HCT116 (cell line): ENCODE results near the gene PPM1M. TPM values are rescaled to one million over a fixed set of nuclear protein-coding genes. Genes with fewer than 3 reads are reported as not detected.

Source experiments
- ATAC-seq: fragments of 200-7000 bp; cut with Tn5 transposase; 2 replicates; pipeline ENCODE4 v1.9.1; 2020; ENCODE audit warnings: mild to moderate bottlenecking, moderate library complexity
- BruUV-seq: library from RNA; stranded (reverse); fragments of 400-500 nt; replicated peaks from 2 replicates; lab custom pipeline; 2021; lab: Mats Ljungman, UMichigan
- CTCF ChIA-PET: fragments of 300-600 bp; sonication (Branson Sonifier 250); formaldehyde crosslinking; loops from one replicate; lab custom pipeline; 2021; ENCODE audit warnings: antibody characterized with exemption; lab: Charles Lee
- POLR2A ChIA-PET: fragments of 300-600, 350-600 bp; sonication (Branson Sonifier 250); formaldehyde crosslinking; loops from one replicate; lab custom pipeline; 2021; ENCODE audit warnings: antibody characterized with exemption; lab: Charles Lee
- RAD21 ChIA-PET, 2 experiments: fragments of 300-600 bp; sonication (Branson Sonifier 250); formaldehyde crosslinking; loops; one replicate each; lab custom pipeline; 2023; ENCODE audit warnings: low total read pairs in 2 of 2; ENCODE audit not compliant: uncharacterized antibody in 2 of 2, unreplicated experiment in 2 of 2, low non-redundant PET in 1 of 2; lab: Charles Lee
- DNase-seq: peaks from one replicate; pipeline ENCODE4 v3.0.0-alpha.2; 2010; ENCODE audit warnings: low read depth, low spot score
- H2AFZ ChIP-seq: fragments of 200-600 bp; shearing (Covaris generic), sonication (generic); 2 replicates; pipeline ENCODE4 v1.6.1; 2017; ENCODE audit warnings: low read depth, mixed run types, mixed read lengths, antibody characterized with exemption, low read length; ENCODE audit not compliant: poor library complexity, severe bottlenecking
- H3K27ac ChIP-seq: 2 replicates; pipeline ENCODE4 v1.5.1; 2012; ENCODE audit warnings: low read depth, low read length
- H3K27me3 ChIP-seq: fragments of 200-600 bp; sonication (generic); 2 replicates; pipeline ENCODE4 v1.6.1; 2016; ENCODE audit warnings: mixed run types, low read length, mixed read lengths; ENCODE audit not compliant: insufficient read depth
- H3K36me3 ChIP-seq, 2 experiments: fragments of 200-500 bp in 1 of 2; fragments of 200-600 bp in 1 of 2; sonication (Bioruptor generic) in 1 of 2; sonication (generic) in 1 of 2; 2 replicates each; pipeline versions ENCODE4 v1.5.1 to v1.6.1; 2014 to 2016; ENCODE audit warnings: low read length in 2 of 2, inconsistent platforms in 1 of 2, mixed read lengths in 1 of 2, mixed run types in 1 of 2; ENCODE audit not compliant: insufficient read depth in 2 of 2, control insufficient read depth in 1 of 2
- H3K4me1 ChIP-seq, 2 experiments: fragments of 200-600 bp in 1 of 2; sonication (generic) in 1 of 2; 2 replicates each; pipeline versions ENCODE4 v1.5.1 to v1.6.1; 2012 to 2017; ENCODE audit warnings: low read length in 2 of 2, inconsistent platforms in 1 of 2, mild to moderate bottlenecking in 1 of 2, mixed read lengths in 1 of 2, mixed run types in 1 of 2, moderate library complexity in 1 of 2; ENCODE audit not compliant: insufficient read depth in 2 of 2, control insufficient read depth in 1 of 2
- H3K4me2 ChIP-seq: fragments of 200-600 bp; sonication (generic); 2 replicates; pipeline ENCODE4 v1.6.1; 2017; ENCODE audit warnings: mixed run types, low read length, mixed read lengths
- H3K4me3 ChIP-seq, 2 experiments: fragments of 200-600 bp in 1 of 2; sonication (generic) in 1 of 2; replicated peaks in 1 of 2; 2 replicates each; pipeline ENCODE4 v1.5.1; 2011 to 2016; ENCODE audit warnings: low read length in 2 of 2, control low read depth in 1 of 2, low read depth in 1 of 2, mild to moderate bottlenecking in 1 of 2, mixed read lengths in 1 of 2, mixed run types in 1 of 2
- H3K79me2 ChIP-seq: fragments of 200-600 bp; sonication (generic); 2 replicates; pipeline ENCODE4 v1.6.1; 2017; ENCODE audit warnings: mild to moderate bottlenecking, mixed run types, low read length, moderate library complexity, mixed read lengths; ENCODE audit not compliant: insufficient read depth
- H3K9ac ChIP-seq: fragments of 200-600 bp; sonication (generic); 2 replicates; pipeline ENCODE4 v1.6.1; 2016; ENCODE audit warnings: low read length, mixed read lengths
- H3K9me2 ChIP-seq: fragments of 200-600 bp; sonication (generic), shearing (Covaris generic); 2 replicates; pipeline ENCODE4 v1.6.1; 2017; ENCODE audit warnings: mixed run types, mild to moderate bottlenecking, moderate library complexity; ENCODE audit not compliant: insufficient read depth
- H3K9me3 ChIP-seq, 2 experiments: fragments of 200-500 bp in 1 of 2; fragments of 200-600 bp in 1 of 2; sonication (Bioruptor generic) in 1 of 2; sonication (generic) in 1 of 2; 2 replicates each; pipeline ENCODE4 v1.6.1; 2014 to 2017; ENCODE audit warnings: low read length in 2 of 2, mixed read lengths in 2 of 2, inconsistent platforms in 1 of 2, low read depth in 1 of 2, mild to moderate bottlenecking in 1 of 2, mixed run types in 1 of 2, moderate library complexity in 1 of 2; ENCODE audit not compliant: control insufficient read depth in 1 of 2, insufficient read depth in 1 of 2
- H4K20me1 ChIP-seq: fragments of 200-600 bp; sonication (generic), shearing (Covaris generic); 2 replicates; pipeline ENCODE4 v1.6.1; 2017; ENCODE audit warnings: mixed run types, mild to moderate bottlenecking, moderate library complexity; ENCODE audit not compliant: insufficient read depth
- ELF1 ChIP-seq: IDR thresholded peaks from 2 replicates; pipeline ENCODE4 v1.6.1; 2012; ENCODE audit warnings: low read depth, borderline replicate concordance
- EZH2 ChIP-seq: fragments of 200-600 bp; sonication (generic); IDR thresholded peaks from 2 replicates; pipeline ENCODE4 v1.6.1; 2017; ENCODE audit warnings: antibody characterized with exemption, mixed run types
- POLR2AphosphoS5 ChIP-seq: IDR thresholded peaks from 2 replicates; pipeline ENCODE4 v1.6.1; 2011; ENCODE audit warnings: mild to moderate bottlenecking, low read depth, low read length, moderate library complexity
- SIN3A ChIP-seq: IDR thresholded peaks from 2 replicates; pipeline ENCODE4 v1.6.1; 2012; ENCODE audit warnings: low read depth
- SRF ChIP-seq: IDR thresholded peaks from 2 replicates; pipeline ENCODE4 v1.6.1; 2012; ENCODE audit warnings: low read depth
- TCF7L2 ChIP-seq: IDR thresholded peaks from 2 replicates; pipeline ENCODE4 v1.7.0; 2011; ENCODE audit warnings: borderline replicate concordance, inconsistent platforms; ENCODE audit not compliant: insufficient read depth, insufficient read length; ENCODE audit errors: extremely low read depth
- YY1 ChIP-seq: IDR thresholded peaks from 2 replicates; pipeline ENCODE4 v1.6.1; 2011; ENCODE audit warnings: low read length, low read depth, moderate library complexity, mild to moderate bottlenecking; ENCODE audit not compliant: insufficient replicate concordance; ENCODE audit errors: extremely low read depth
- ZFX ChIP-seq: fragments of 450-650 bp; IDR thresholded peaks from 2 replicates; pipeline ENCODE4 v1.6.1; 2017
- intact Hi-C: fragments of 100-400 bp; cut with micrococcal nuclease; formaldehyde crosslinking; loops from 2 replicates; pipeline ENCODE4 v1.10.0; 2022
- total RNA-seq: library from RNA; stranded (reverse); gene quantifications from one replicate; pipeline ENCODE4 v1.2.1, GENCODE V29; 2021; ENCODE audit not compliant: unreplicated experiment
- TF ChIP-seq, protein P1 (sequence below): IDR thresholded peaks from 2 replicates; pipeline ENCODE4 v1.6.1; 2011; ENCODE audit warnings: mild to moderate bottlenecking, low read length, moderate library complexity; ENCODE audit not compliant: insufficient replicate concordance; ENCODE audit errors: extremely low read depth
- TF ChIP-seq, protein P2 (sequence below): IDR thresholded peaks from 2 replicates; pipeline ENCODE4 v1.6.1; 2012; ENCODE audit warnings: low read depth

PPM1M gene
- total RNA-seq, 1 experiment from 2014 or later: 16.6 TPM

DNA sequence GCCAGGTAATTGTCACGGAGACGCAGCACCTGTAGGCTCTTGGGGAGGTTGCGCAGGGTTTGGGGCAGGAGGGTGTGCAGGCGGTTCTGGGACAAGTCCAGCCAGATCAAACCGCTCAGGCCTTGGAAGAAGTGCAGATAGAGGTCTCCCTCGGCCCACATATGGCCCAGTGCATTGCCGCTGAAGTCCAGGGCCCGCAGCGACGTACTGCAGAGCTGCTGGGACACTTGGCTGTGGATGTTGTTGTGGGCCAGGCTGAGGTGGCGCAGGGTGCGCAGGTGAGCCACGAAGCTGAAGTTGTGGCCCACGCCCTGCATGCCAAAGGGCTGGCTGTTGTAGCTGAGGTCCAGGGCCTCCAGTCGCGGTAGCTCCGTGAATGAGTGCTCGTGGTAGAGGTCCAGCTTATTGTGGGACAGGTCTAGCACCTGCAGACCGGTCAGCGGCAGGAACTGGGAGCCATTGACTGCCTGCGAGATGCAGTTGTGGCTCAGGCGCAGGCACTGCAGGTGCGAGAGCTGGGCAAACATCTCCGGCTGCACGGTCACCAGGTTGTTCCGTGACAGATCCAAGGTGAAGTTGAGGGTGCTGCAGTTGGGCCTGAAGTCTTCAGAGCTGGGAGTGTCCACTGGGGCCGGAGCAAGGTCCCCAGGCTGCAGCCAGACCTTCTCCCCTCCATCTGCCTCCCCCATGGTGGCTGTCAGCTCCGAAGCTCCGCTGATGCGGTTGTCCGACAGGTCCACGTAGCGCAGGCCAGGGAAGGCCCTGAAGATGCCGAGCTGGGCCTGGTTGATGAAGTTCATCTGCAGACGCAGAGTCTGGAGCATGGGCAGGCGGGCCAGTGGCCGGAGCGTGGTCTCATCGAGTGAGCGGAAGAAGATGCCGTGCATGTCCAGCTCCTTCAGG, 23.0 kb upstream of the PPM1M start:
- POLR2A ChIA-PET: interaction anchor here (1.2 kb wide), 1 partner anchor 15 kb away, joined by 5 read pairs; no protein-coding TSS in a partner anchor
- TF ChIP-seq POLR2AphosphoS5 (no peak), TCF7L2 (no peak), ZFX (no peak), EZH2 (no peak)
- TF ChIP-seq, all 23 proteins: peak for 0

DNA sequence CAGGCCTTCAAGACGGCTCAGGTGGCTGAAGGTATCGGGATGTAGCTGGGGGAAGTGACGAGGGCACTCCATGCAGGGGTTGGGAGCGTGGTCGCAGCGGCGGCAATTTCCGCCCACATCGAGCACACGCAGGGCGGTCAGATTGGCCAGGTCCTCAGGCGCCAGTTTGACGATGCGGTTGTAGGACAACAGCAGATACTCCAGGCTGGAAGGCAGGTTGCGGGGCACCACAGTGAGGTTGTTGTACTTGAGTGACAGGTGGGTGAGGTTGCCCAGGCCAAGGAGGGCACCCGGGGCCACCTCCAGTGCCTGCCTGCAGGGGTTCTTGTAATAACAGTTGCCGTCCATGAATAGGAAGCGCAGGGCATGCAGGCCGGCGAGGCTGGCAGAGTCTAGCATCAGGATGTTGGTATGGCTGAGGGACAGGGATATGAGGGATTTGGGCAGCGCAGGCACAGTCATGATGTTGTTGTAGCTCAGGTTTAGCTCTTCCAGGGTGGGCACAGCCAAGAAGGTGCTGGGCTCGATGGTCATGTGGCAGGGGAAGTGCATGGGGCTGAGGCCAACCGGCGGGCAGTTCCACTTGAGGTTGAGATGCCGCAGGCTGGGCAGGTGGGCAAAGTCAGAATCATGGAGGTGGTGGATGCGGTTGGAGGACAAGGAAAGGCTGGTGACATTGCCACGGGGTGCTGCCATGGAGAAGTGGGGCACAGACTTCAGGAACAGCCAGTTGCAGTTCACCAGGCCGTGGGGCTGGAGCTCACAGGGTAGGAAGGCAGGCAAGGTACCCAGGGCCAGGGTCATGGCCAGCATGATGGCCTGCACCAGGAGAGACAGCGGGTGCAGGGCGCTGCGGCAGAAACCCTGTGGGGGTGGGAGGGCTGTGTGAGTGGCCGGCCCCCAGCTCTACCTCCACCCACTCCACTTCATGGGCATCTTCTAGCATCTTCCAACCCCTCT, 21.8 kb upstream of the PPM1M start:
- no peak overlapping the region for H2AFZ ChIP-seq
- H3K4me3 ChIP-seq: no peak overlapping the region
- ChIA-PET POLR2A (no interaction called here), RAD21 (no interaction called here), CTCF (interaction anchor here (1.0 to 1.1 kb wide), 2 partner anchors 8 to 9 kb away, joined by 3 read pairs; no protein-coding TSS in a partner anchor)
- BruUV-seq: no TSS peak
- no peak overlapping the region for H3K27ac ChIP-seq
- H3K4me1 ChIP-seq: peaks cover 0 to 12% of the 10 kb centered on the region in 2 experiments; a peak in 1 of 4 replicates
- no peaks in the 10 kb centered on the region for H3K9me3 ChIP-seq
- no peak for DNase-seq
- no peaks in the 10 kb centered on the region for H3K79me2 ChIP-seq
- H3K27me3 ChIP-seq: no peaks in the 10 kb centered on the region
- H3K36me3 ChIP-seq: no peaks in the 10 kb centered on the region
- intact Hi-C loops: no loop called here
- no peaks in the 10 kb centered on the region for H3K9me2 ChIP-seq
- no peak overlapping the region for H3K4me2 ChIP-seq
- no peaks in the 10 kb centered on the region for H4K20me1 ChIP-seq
- no peak overlapping the region for H3K9ac ChIP-seq
- no peak for ATAC-seq
- TF ChIP-seq SIN3A (no peak), SRF (no peak), YY1 (no peak), ELF1 (no peak)
- TF ChIP-seq, protein P1, sequence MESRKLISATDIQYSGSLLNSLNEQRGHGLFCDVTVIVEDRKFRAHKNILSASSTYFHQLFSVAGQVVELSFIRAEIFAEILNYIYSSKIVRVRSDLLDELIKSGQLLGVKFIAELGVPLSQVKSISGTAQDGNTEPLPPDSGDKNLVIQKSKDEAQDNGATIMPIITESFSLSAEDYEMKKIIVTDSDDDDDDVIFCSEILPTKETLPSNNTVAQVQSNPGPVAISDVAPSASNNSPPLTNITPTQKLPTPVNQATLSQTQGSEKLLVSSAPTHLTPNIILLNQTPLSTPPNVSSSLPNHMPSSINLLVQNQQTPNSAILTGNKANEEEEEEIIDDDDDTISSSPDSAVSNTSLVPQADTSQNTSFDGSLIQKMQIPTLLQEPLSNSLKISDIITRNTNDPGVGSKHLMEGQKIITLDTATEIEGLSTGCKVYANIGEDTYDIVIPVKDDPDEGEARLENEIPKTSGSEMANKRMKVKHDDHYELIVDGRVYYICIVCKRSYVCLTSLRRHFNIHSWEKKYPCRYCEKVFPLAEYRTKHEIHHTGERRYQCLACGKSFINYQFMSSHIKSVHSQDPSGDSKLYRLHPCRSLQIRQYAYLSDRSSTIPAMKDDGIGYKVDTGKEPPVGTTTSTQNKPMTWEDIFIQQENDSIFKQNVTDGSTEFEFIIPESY: no peak
- TF ChIP-seq, protein P2, sequence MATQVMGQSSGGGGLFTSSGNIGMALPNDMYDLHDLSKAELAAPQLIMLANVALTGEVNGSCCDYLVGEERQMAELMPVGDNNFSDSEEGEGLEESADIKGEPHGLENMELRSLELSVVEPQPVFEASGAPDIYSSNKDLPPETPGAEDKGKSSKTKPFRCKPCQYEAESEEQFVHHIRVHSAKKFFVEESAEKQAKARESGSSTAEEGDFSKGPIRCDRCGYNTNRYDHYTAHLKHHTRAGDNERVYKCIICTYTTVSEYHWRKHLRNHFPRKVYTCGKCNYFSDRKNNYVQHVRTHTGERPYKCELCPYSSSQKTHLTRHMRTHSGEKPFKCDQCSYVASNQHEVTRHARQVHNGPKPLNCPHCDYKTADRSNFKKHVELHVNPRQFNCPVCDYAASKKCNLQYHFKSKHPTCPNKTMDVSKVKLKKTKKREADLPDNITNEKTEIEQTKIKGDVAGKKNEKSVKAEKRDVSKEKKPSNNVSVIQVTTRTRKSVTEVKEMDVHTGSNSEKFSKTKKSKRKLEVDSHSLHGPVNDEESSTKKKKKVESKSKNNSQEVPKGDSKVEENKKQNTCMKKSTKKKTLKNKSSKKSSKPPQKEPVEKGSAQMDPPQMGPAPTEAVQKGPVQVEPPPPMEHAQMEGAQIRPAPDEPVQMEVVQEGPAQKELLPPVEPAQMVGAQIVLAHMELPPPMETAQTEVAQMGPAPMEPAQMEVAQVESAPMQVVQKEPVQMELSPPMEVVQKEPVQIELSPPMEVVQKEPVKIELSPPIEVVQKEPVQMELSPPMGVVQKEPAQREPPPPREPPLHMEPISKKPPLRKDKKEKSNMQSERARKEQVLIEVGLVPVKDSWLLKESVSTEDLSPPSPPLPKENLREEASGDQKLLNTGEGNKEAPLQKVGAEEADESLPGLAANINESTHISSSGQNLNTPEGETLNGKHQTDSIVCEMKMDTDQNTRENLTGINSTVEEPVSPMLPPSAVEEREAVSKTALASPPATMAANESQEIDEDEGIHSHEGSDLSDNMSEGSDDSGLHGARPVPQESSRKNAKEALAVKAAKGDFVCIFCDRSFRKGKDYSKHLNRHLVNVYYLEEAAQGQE: no peak

More for the DNA sequence above, 23.0 kb upstream of the PPM1M start:
- no peak overlapping the region for H3K4me2 ChIP-seq
- ChIA-PET CTCF (interaction anchor here (1.0 to 1.1 kb wide), 2 partner anchors 9 to 10 kb away, joined by 3 read pairs; no protein-coding TSS in a partner anchor), RAD21 (no interaction called here)
- no peak overlapping the region for H3K4me3 ChIP-seq
- H3K4me1 ChIP-seq: peaks cover 9 to 23% of the 10 kb centered on the region in 2 experiments
- no TSS peak for BruUV-seq
- DNase-seq: no peak
- no peaks in the 10 kb centered on the region for H3K79me2 ChIP-seq
- H3K27me3 ChIP-seq: no peaks in the 10 kb centered on the region
- H4K20me1 ChIP-seq: no peaks in the 10 kb centered on the region
- no peak overlapping the region; the same call in 1 of the 2 replicates for H3K27ac ChIP-seq
- H3K9me3 ChIP-seq: no peaks in the 10 kb centered on the region
- H2AFZ ChIP-seq: no peak overlapping the region
- no peak for ATAC-seq
- H3K9me2 ChIP-seq: no peaks in the 10 kb centered on the region
- no peaks in the 10 kb centered on the region for H3K36me3 ChIP-seq
- no peak overlapping the region for H3K9ac ChIP-seq
- intact Hi-C loops: no loop called here
